GM10266 (cell line): Measurements from ENCODE around the gene CUL4A.

ENCODE experiments used
- DNase-seq: peaks from one replicate; pipeline ENCODE4 v3.0.0; 2012; ENCODE audit errors: extremely low spot score
- CTCF ChIP-seq: IDR thresholded peaks from 2 replicates; pipeline ENCODE4 v1.5.1; 2012; ENCODE audit warnings: mild to moderate bottlenecking, low read depth; ENCODE audit not compliant: control insufficient read depth, insufficient read depth; ENCODE audit errors: missing control alignments

The CUL4A gene

GRCh38 chr13:113280126-113280525 is 70.7 kb downstream of the CUL4A start:
- no peak for DNase-seq
- TF ChIP-seq CTCF, result no peak

DNA sequence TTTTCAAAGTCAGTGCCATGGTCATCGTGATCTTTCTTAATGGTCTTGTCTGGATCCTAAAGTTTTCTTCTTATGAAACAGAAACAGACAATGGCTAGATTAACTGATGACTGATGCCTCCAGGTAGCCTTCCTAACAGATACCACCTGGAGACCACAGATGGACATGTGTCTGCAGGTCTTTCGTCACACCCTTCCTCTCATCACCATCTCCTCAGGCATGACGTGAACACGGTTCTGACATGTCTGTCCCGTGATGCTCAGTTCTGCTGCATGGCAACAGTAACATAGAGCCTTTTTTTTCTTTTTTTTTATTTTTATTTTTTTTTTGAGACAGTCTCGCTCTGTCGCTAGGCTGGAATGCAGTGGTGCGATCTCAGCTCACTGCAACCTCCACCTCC is 74.5 kb downstream of the CUL4A start:
- no peak for TF ChIP-seq CTCF
- no peak for DNase-seq

GRCh38 chr13:113288880-113289279 is 79.5 kb downstream of the CUL4A start:
- no peak for TF ChIP-seq CTCF
- DNase-seq, result no peak

DNA sequence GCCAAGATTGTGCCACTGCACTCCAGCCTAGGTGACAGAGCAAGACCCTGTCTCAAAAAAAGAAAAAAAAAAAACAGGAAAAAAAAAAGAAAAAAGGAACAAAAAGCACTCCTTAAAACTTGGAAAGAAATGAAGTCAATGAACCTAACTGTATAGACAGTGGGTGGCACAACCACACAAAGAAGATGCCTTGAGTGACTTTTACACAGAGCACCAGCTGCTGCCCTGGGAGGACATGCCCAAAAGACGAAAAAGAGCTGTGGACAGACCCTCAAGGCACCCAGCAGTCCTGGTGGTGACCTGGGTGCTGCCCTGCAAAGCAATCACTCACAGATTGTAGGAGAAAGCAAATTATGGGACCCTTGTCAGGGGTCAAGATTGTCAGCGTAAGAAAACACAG is 81.7 kb downstream of the CUL4A start:
- TF ChIP-seq CTCF, result no peak
- DNase-seq, result no peak

DNA sequence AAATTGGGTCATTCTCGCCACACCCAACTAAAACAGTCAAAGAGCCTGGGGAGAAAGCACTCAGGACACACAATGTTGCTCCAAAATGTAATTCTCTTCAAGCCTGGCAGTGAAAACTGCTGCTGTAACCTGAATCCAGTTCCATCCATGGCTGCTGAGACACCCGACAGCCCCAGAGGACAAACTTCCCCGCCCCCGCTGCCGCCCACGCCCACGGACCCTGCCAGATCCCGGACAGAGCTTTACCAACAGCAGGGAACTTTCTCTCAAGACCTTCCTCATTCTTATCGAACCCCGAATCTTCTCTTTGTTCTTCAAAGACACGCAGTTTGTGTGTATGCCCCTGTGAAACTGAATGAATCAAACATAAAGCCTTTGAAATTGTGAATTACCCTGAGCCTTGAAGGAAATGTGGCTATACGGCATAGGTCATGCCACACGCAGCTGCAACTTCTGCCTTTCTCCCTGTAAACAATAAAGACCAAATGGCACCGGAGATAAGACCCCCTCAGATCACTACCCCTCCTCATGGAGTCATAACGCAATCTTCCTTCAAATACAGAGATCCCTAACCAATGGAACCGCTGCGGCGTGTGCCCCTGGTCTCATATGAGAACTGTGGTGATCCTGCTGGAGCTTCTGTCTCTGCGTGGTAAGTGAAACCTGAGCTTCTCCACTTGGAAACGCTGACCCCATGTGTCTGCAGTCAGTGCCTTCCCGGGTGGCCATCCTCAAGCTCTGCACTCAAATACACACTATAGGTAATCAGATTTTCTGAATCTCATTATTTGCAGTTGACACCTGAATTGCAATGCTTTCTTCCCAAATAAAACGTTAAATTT is 82.8 kb downstream of the CUL4A start:
- TF ChIP-seq CTCF, result no peak
- DNase-seq, result no peak

DNA sequence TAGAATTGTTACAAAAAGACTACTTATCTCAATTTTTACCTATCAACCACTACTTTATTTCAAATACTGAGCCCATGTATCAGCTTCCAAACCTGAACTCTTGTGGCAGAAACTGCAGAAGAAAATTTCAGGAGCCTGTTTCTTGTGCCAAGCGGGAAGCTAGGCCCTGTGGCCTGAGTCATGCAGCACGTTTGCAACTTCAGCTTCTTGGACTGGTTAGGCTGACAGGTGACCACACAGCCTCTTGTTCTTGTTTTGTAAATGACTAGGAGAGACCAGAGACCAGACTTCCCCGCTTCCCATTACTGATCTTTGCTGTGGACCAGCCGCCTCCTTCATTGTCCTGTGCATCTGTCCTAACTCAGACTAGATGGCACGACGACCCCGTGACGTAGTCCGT is 84.3 kb downstream of the CUL4A start:
- no peak for TF ChIP-seq CTCF

GRCh38 chr13:113295776-113296175 is 86.4 kb downstream of the CUL4A start:
- no peak for DNase-seq
- no peak for TF ChIP-seq CTCF

More for the DNA sequence above, 84.3 kb downstream of the CUL4A start:
- DNase-seq, result no peak
